Progenitor cell of endocrine pancreas (in vitro differentiated cells): ENCODE data around the gene ZNF112. TPM values are rescaled to one million over a fixed set of nuclear protein-coding genes. Genes with fewer than 3 reads are reported as not detected.
"Not testable (repeated sequence)": the region's sequence is repeated elsewhere in the genome, so short reads cannot be mapped to it uniquely, and the experiment has no call there.

Experiments used
- DNase-seq: peaks from one replicate; pipeline ENCODE4 v3.0.0; 2021; ENCODE audit warnings: low spot score; ENCODE audit not compliant: unreplicated experiment
- H3K27ac Mint-ChIP-seq: 2 replicates; pipeline ENCODE4 v1.8.0; 2021; ENCODE audit warnings: mild to moderate bottlenecking, moderate library complexity, mixed read lengths
- H3K27me3 Mint-ChIP-seq: 2 replicates; pipeline ENCODE4 v1.8.0; 2021; ENCODE audit warnings: mixed read lengths
- H3K36me3 Mint-ChIP-seq: 2 replicates; pipeline ENCODE4 v1.8.0; 2022; ENCODE audit warnings: mixed read lengths; ENCODE audit not compliant: insufficient read depth
- H3K4me1 Mint-ChIP-seq: 2 replicates; pipeline ENCODE4 v1.8.0; 2021; ENCODE audit warnings: low read depth, mixed read lengths
- H3K4me3 Mint-ChIP-seq: 2 replicates; pipeline ENCODE4 v1.8.0; 2021; ENCODE audit warnings: low read depth, mild to moderate bottlenecking, moderate library complexity, mixed read lengths
- H3K9me3 Mint-ChIP-seq: 2 replicates; pipeline ENCODE4 v1.8.0; 2021; ENCODE audit warnings: low read depth, mixed read lengths
- total RNA-seq: library from RNA; stranded (reverse); gene quantifications from 2 replicates; pipeline ENCODE4 v1.2.1, GENCODE V29; 2021
- TF ChIP-seq, protein P1 (sequence below): fragments of 200-600 bp; sonication (generic); IDR thresholded peaks from one replicate; pipeline ENCODE4 v1.5.0; 2021; ENCODE audit warnings: antibody characterized with exemption, mild to moderate bottlenecking; ENCODE audit not compliant: unreplicated experiment

The ZNF112 gene
- total RNA-seq, 1 donor from 2014 or later = 13.0 TPM

- DNase-seq = no peak
Observed at GRCh38 chr19:44367024-44367423, 10.5 kb upstream of the ZNF112 start.

DNA sequence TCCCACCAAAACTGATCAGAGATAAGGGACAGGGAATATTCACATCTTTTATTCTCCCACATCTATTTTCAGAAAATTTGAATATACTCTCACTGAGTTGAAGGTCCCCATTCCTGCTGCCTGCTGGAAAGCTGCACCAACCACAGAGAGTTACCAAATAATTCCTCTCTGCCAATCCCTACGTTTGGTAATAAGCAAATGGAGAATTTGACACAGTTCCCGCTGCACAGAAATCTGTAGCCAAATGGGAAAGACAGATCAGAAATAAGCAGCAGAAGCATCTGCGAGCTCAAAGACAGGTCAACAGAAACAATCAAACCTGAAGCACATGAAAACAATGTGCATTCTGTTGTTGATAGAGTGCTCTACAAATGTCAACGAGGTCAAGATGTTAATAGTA is 9.9 kb downstream of the ZNF112 start:
- H3K4me3 Mint-ChIP-seq = no peak overlapping the region
- DNase-seq = no peak
- no peaks in the 10 kb centered on the region for H3K27me3 Mint-ChIP-seq
- H3K36me3 Mint-ChIP-seq = peaks cover 53% of the 10 kb centered on the region
- no peak overlapping the region for H3K27ac Mint-ChIP-seq
- TF ChIP-seq, protein P1, sequence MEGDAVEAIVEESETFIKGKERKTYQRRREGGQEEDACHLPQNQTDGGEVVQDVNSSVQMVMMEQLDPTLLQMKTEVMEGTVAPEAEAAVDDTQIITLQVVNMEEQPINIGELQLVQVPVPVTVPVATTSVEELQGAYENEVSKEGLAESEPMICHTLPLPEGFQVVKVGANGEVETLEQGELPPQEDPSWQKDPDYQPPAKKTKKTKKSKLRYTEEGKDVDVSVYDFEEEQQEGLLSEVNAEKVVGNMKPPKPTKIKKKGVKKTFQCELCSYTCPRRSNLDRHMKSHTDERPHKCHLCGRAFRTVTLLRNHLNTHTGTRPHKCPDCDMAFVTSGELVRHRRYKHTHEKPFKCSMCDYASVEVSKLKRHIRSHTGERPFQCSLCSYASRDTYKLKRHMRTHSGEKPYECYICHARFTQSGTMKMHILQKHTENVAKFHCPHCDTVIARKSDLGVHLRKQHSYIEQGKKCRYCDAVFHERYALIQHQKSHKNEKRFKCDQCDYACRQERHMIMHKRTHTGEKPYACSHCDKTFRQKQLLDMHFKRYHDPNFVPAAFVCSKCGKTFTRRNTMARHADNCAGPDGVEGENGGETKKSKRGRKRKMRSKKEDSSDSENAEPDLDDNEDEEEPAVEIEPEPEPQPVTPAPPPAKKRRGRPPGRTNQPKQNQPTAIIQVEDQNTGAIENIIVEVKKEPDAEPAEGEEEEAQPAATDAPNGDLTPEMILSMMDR = no peak
- H3K4me1 Mint-ChIP-seq = no peaks in the 10 kb centered on the region
- peaks cover 44% of the 10 kb centered on the region for H3K9me3 Mint-ChIP-seq

More at GRCh38 chr19:44367024-44367423, 10.5 kb upstream of the ZNF112 start:
- Mint-ChIP-seq H3K4me1 (no peaks in the 10 kb centered on the region), H3K27me3 (peaks cover under 1% of the 10 kb centered on the region), H3K36me3 (no peaks in the 10 kb centered on the region), H3K9me3 (peaks cover 6% of the 10 kb centered on the region), H3K27ac (no peak overlapping the region), H3K4me3 (no peak overlapping the region)
- TF ChIP-seq, protein P1 = no peak

DNA sequence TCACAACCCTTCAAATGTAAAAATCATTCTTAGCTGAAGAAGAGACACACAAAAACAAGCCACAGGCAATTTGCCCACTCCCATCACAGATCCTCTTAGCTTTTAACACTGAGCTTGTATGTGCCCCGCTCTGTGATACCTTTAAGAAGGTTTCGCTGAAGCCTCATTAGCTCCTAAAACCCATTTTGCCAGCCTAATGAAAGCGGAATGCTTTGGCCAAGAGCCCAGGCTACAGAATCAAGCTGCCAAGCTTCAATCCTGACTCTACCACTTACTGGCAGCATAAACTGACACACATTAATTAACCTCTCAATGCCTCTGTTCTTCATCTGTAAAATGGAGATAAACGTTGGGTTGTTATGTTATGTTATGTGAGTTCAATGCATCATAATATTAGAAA is 10.5 kb downstream of the ZNF112 start:
- DNase-seq = no peak
- H3K4me1 Mint-ChIP-seq = no peaks in the 10 kb centered on the region
- H3K9me3 Mint-ChIP-seq = peaks cover 42% of the 10 kb centered on the region
- no peak overlapping the region for H3K27ac Mint-ChIP-seq
- H3K36me3 Mint-ChIP-seq = peaks cover 57% of the 10 kb centered on the region
- TF ChIP-seq, protein P1 = no peak
- no peak overlapping the region for H3K4me3 Mint-ChIP-seq
- H3K27me3 Mint-ChIP-seq = no peaks in the 10 kb centered on the region

DNA sequence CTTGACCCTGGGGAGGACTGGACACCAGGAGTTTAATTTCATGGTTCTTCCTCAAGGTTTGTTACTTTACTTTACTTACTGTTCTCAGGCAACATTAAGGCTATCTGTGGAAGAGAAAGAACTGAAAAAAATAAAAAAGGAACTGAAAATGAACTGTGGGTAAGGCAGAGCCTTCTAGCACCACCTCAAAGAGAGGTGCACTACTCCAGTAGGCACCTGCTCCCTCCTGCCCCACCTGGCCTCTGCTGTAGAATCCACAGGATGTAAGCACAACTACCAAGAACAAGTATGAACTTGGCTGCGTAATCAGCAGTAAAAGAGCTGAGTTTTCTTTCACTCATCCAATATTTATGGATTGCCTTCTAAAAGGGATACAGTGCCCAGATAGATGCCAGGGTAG is 12.2 kb downstream of the ZNF112 start:
- Mint-ChIP-seq H3K36me3 (peaks cover 58% of the 10 kb centered on the region), H3K9me3 (peaks cover 35% of the 10 kb centered on the region), H3K4me1 (no peaks in the 10 kb centered on the region)

DNA sequence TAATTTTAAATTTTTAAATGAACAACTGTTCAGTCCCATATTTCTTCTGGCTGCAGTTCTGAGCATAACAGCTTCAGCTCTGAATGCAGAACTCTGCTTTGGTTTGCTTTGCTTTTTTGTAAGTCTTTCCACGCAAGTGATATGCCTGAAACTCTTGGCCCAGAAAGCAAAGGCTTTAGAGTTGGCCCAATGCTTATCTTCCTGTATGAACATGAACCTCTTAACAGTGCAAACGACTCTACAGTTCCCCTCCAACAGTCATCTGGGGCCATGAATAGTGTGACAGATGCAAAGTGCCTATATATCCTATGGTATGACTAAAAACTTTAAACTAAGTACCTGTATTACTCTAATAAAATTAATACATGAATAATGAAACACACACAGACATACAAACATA is 14.7 kb downstream of the ZNF112 start:
- Mint-ChIP-seq H3K27me3 (no peaks in the 10 kb centered on the region), H3K36me3 (peaks cover 65% of the 10 kb centered on the region), H3K9me3 (peaks cover 37% of the 10 kb centered on the region), H3K4me3 (no peak overlapping the region), H3K27ac (no peak overlapping the region), H3K4me1 (no peaks in the 10 kb centered on the region)
- TF ChIP-seq, protein P1 = no peak
- no peak for DNase-seq

More for the DNA sequence above, 12.2 kb downstream of the ZNF112 start:
- H3K27ac Mint-ChIP-seq = no peak overlapping the region
- H3K4me3 Mint-ChIP-seq = no peak overlapping the region
- H3K27me3 Mint-ChIP-seq = no peaks in the 10 kb centered on the region
- TF ChIP-seq, protein P1 = no peak
- no peak for DNase-seq

DNA sequence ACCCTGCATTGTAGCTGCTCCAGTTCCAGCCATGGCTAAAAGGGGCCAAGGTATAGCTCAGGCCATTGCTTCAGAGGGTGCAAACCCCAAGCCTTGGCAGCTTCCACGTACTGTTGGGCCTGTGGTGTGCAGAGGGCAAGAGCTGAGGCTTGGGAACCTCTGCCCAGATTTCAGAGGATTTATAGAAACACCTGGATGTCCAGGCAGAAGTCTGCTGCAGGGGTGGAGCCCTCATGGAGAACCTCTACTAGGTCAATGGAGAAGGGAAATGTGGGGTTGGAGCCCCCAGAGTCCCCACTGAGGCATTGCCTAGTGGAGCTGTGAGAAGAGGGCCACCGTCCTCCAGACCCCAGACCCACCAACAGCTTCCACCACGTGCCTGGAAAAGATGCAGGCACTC is 21.8 kb downstream of the ZNF112 start:
- DNase-seq, H3K4me1 Mint-ChIP-seq, H3K4me3 Mint-ChIP-seq, H3K27ac Mint-ChIP-seq, H3K27me3 Mint-ChIP-seq: not testable (repeated sequence)
- peaks cover 90% of the 10 kb centered on the region for H3K36me3 Mint-ChIP-seq
- H3K9me3 Mint-ChIP-seq = peaks cover 70% of the 10 kb centered on the region
